SK-N-SH (cell line): Measurements from ENCODE around the gene CEP290.

ENCODE experiments used
- EP300 ChIP-seq, 2 experiments: IDR thresholded peaks; 2 replicates each; pipeline versions ENCODE4 v1.4.0 to v1.6.1; 2012; ENCODE audit warnings: borderline replicate concordance in 1 of 2, low read depth in 1 of 2, low read length in 1 of 2
- EZH2phosphoT487 ChIP-seq: fragments of 200-600 bp; sonication (generic); IDR thresholded peaks from 2 replicates; pipeline ENCODE4 v1.6.1; 2017; ENCODE audit warnings: low read depth, mixed run types, mild to moderate bottlenecking, antibody characterized with exemption, moderate library complexity, borderline replicate concordance
- GABPA ChIP-seq: IDR thresholded peaks from 2 replicates; pipeline ENCODE4 v1.4.0; 2012; ENCODE audit warnings: low read depth, mild to moderate bottlenecking
- JUND ChIP-seq: IDR thresholded peaks from 2 replicates; pipeline ENCODE4 v1.4.0; 2012
- NRF1 ChIP-seq: IDR thresholded peaks from 2 replicates; pipeline ENCODE4 v1.6.1; 2012; ENCODE audit warnings: low read depth, mild to moderate bottlenecking, low read length
- POLR2AphosphoS5 ChIP-seq: IDR thresholded peaks from 2 replicates; pipeline ENCODE4 v1.6.1; 2012; ENCODE audit warnings: low read depth, low read length
- RCOR1 ChIP-seq: fragments of 150-350 bp; IDR thresholded peaks from 2 replicates; pipeline ENCODE4 v1.6.1; 2017; ENCODE audit warnings: antibody characterized with exemption, low read length
- RFX5 ChIP-seq: IDR thresholded peaks from 2 replicates; pipeline ENCODE4 v1.6.1; 2012; ENCODE audit warnings: mild to moderate bottlenecking, improper control_type of control experiment, low read length
- SMC3 ChIP-seq: IDR thresholded peaks from 2 replicates; pipeline ENCODE4 v1.6.1; 2012; ENCODE audit warnings: low read depth, low read length, improper control_type of control experiment
- TEAD4 ChIP-seq: IDR thresholded peaks from 2 replicates; pipeline ENCODE4 v1.4.0; 2012; ENCODE audit warnings: mild to moderate bottlenecking, borderline replicate concordance; ENCODE audit not compliant: insufficient read depth
- YY1 ChIP-seq: IDR thresholded peaks from 2 replicates; pipeline ENCODE4 v1.4.0; 2012; ENCODE audit warnings: low read depth, mild to moderate bottlenecking
- TF ChIP-seq, protein P1 (sequence below): fragments of 200-600 bp; sonication (generic); IDR thresholded peaks from 2 replicates; pipeline ENCODE4 v1.6.1; 2017; ENCODE audit warnings: antibody characterized with exemption, mild to moderate bottlenecking, moderate library complexity
- TF ChIP-seq, protein P2 (sequence below): IDR thresholded peaks from 2 replicates; pipeline ENCODE4 v1.4.0; 2012; ENCODE audit warnings: low read depth
- TF ChIP-seq, protein P3 (sequence below): IDR thresholded peaks from 2 replicates; pipeline ENCODE4 v1.4.0; 2012; ENCODE audit warnings: low read depth, borderline replicate concordance

DNA sequence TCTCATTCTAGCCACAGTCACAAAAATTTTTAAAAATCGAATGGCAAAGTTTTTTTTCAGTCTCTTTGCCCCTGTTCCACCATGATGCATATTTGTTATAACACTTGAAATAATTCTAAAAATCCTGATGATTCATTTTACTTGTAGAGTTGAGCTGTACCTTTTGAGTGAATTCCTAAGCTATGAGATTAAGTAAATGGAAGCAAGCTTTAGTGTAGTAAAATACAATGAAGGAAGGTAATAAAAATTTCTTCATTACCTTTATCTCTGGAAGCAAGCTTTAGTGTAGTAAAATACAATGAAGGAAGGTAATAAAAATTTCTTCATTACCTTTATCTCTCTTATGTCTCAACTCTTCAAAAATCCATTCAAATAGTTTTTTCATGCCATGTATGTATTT is 46.3 kb upstream of the CEP290 start:
- TF ChIP-seq RFX5 (no peak), RCOR1 (no peak), POLR2AphosphoS5 (no peak), JUND (peak; percentile 31; the same call in 1 of the 2 replicates), EP300 (IDR thresholded peaks at IDR 0.05; ENCODE audit: borderline replicate concordance in 1 of 2, low read depth in 1 of 2, low read length in 1 of 2) (no peak), NRF1 (no peak), YY1 (peak; percentile 32; the same call in 1 of the 2 replicates), EZH2phosphoT487 (no peak), TEAD4 (no peak; the same call in 1 of the 2 replicates), SMC3 (no peak), GABPA (no peak)
- TF ChIP-seq, protein P1, sequence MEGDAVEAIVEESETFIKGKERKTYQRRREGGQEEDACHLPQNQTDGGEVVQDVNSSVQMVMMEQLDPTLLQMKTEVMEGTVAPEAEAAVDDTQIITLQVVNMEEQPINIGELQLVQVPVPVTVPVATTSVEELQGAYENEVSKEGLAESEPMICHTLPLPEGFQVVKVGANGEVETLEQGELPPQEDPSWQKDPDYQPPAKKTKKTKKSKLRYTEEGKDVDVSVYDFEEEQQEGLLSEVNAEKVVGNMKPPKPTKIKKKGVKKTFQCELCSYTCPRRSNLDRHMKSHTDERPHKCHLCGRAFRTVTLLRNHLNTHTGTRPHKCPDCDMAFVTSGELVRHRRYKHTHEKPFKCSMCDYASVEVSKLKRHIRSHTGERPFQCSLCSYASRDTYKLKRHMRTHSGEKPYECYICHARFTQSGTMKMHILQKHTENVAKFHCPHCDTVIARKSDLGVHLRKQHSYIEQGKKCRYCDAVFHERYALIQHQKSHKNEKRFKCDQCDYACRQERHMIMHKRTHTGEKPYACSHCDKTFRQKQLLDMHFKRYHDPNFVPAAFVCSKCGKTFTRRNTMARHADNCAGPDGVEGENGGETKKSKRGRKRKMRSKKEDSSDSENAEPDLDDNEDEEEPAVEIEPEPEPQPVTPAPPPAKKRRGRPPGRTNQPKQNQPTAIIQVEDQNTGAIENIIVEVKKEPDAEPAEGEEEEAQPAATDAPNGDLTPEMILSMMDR = no peak
- TF ChIP-seq, protein P2, sequence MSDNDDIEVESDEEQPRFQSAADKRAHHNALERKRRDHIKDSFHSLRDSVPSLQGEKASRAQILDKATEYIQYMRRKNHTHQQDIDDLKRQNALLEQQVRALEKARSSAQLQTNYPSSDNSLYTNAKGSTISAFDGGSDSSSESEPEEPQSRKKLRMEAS = no peak
- TF ChIP-seq, protein P3, sequence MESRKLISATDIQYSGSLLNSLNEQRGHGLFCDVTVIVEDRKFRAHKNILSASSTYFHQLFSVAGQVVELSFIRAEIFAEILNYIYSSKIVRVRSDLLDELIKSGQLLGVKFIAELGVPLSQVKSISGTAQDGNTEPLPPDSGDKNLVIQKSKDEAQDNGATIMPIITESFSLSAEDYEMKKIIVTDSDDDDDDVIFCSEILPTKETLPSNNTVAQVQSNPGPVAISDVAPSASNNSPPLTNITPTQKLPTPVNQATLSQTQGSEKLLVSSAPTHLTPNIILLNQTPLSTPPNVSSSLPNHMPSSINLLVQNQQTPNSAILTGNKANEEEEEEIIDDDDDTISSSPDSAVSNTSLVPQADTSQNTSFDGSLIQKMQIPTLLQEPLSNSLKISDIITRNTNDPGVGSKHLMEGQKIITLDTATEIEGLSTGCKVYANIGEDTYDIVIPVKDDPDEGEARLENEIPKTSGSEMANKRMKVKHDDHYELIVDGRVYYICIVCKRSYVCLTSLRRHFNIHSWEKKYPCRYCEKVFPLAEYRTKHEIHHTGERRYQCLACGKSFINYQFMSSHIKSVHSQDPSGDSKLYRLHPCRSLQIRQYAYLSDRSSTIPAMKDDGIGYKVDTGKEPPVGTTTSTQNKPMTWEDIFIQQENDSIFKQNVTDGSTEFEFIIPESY = no peak
